GM12878 (cell line): Measurements from ENCODE around the gene P3H1. TPM values are rescaled to one million over a fixed set of nuclear protein-coding genes. Genes with fewer than 3 reads are reported as not detected.

Source experiments
- ATAC-seq: fragments of 200-7000 bp; cut with Tn5 transposase; 3 replicates; pipeline ENCODE4 v1.9.1; 2020; ENCODE audit warnings: mild to moderate bottlenecking, moderate library complexity
- BruUV-seq: library from RNA; stranded (reverse); fragments of 400-500 nt; replicated peaks from 2 replicates; lab custom pipeline; 2021; lab: Mats Ljungman, UMichigan
- CTCF ChIA-PET: fragments of 300-600 bp; sonication (Branson Sonifier 250); formaldehyde crosslinking; extraction: SDS; loops from one replicate; lab custom pipeline; 2021; ENCODE audit warnings: inconsistent platforms; lab: Yijun Ruan, JAX
- POLR2A ChIA-PET: fragments of 350-600 bp; formaldehyde crosslinking; extraction: SDS; loops from one replicate; lab custom pipeline; 2021; ENCODE audit warnings: inconsistent platforms; lab: Charles Lee
- RAD21 ChIA-PET: fragments of 300-600 bp; sonication (Branson Sonifier 250); formaldehyde crosslinking; loops from one replicate; lab custom pipeline; 2023; ENCODE audit warnings: antibody characterized with exemption; ENCODE audit not compliant: unreplicated experiment; lab: Charles Lee
- SMC1A ChIA-PET: fragments of 300-600 bp; sonication (Branson Sonifier 250); formaldehyde crosslinking; loops from one replicate; lab custom pipeline; 2023; ENCODE audit not compliant: unreplicated experiment, uncharacterized antibody; lab: Charles Lee
- DNase-seq: peaks from one replicate; pipeline ENCODE4 v3.0.0-alpha.2; 2011; ENCODE audit warnings: low read depth, low spot score
- FAIRE-seq: peaks from 3 replicates; lab custom pipeline; 2011; peaks lifted over from hg19 to GRCh38; lab: Jason Lieb, UNC
- H2AFZ ChIP-seq: 2 replicates; pipeline ENCODE4 v1.6.0; 2011; ENCODE audit warnings: low read depth, low read length, control low read depth; ENCODE audit not compliant: control insufficient read depth
- H3K27ac ChIP-seq: 2 replicates; pipeline ENCODE4 v1.5.1; 2011; ENCODE audit warnings: control low read depth; ENCODE audit not compliant: control insufficient read depth, insufficient read depth
- H3K27me3 ChIP-seq, 2 experiments: replicated peaks in 1 of 2; 2 replicates each; pipeline versions ENCODE4 v1.6.0 to v1.6.1; 2011; ENCODE audit warnings: low read length in 1 of 2; ENCODE audit not compliant: control insufficient read depth in 2 of 2, insufficient read depth in 2 of 2
- H3K36me3 ChIP-seq, 2 experiments: 2 replicates each; pipeline ENCODE4 v1.5.1; 2011; ENCODE audit warnings: low read length in 1 of 2; ENCODE audit not compliant: control insufficient read depth in 2 of 2, insufficient read depth in 2 of 2
- H3K4me1 ChIP-seq: 2 replicates; pipeline ENCODE4 v1.6.1; 2011; ENCODE audit warnings: mild to moderate bottlenecking, low read length, moderate library complexity, mixed read lengths; ENCODE audit not compliant: control insufficient read depth, insufficient read depth
- H3K4me2 ChIP-seq: 2 replicates; pipeline ENCODE4 v1.6.0; 2011; ENCODE audit warnings: control low read depth; ENCODE audit not compliant: control insufficient read depth, insufficient read depth
- H3K4me3 ChIP-seq: fragments of 200-600 bp; sonication (generic); 2 replicates; pipeline ENCODE4 v1.5.1; 2016
- H3K79me2 ChIP-seq: 2 replicates; pipeline ENCODE4 v1.6.0; 2011; ENCODE audit warnings: low read length; ENCODE audit not compliant: control insufficient read depth, insufficient read depth
- H3K9ac ChIP-seq: 2 replicates; pipeline ENCODE4 v1.8.0; 2011; ENCODE audit warnings: low read length, control low read depth, mixed read lengths; ENCODE audit not compliant: control insufficient read depth, insufficient read depth
- H3K9me3 ChIP-seq: replicated peaks from 3 replicates; pipeline ENCODE4 v1.5.1; 2011; ENCODE audit warnings: mild to moderate bottlenecking, low read length; ENCODE audit not compliant: control insufficient read depth, insufficient read depth
- H4K20me1 ChIP-seq: 2 replicates; pipeline ENCODE4 v1.6.0; 2011; ENCODE audit not compliant: control insufficient read depth, insufficient read depth
- IKZF2 ChIP-seq, 2 experiments: fragments of 450-650 bp; IDR thresholded peaks; 2 replicates each; pipeline ENCODE4 v1.6.1; 2017; ENCODE audit warnings: mild to moderate bottlenecking in 2 of 2, moderate library complexity in 2 of 2
- RAD51 ChIP-seq: fragments of 450-650 bp; IDR thresholded peaks from 2 replicates; pipeline ENCODE4 v1.6.1; 2016; ENCODE audit warnings: moderate library complexity, mild to moderate bottlenecking, inconsistent platforms
- WGBS: methylation state at CpG from one replicate; pipeline ENCODE4 v1.1.6; 2016; ENCODE audit warnings: low lambda C conversion rate; ENCODE audit not compliant: insufficient replicate concordance, insufficient coverage; ENCODE audit errors: missing lambda C conversion rate; 5-methylcytosine and 5-hydroxymethylcytosine counted together
- in situ Hi-C: fragments of 300-500 bp; cut with MboI; formaldehyde crosslinking; loops from 9 replicates; pipeline ENCODE4 v1.14.3; 2018; ENCODE audit warnings: mixed read lengths
- intact Hi-C: fragments of 100-400 bp; cut with micrococcal nuclease; formaldehyde crosslinking; loops from one replicate; pipeline ENCODE4 v1.14.2; 2022; ENCODE audit not compliant: unreplicated experiment
- polyA plus RNA-seq, 11 experiments: library from polyadenylated mRNA; depleted of rRNA in 4 of 11; unstranded in 6 of 11; stranded (reverse) in 5 of 11; fragments of >200 nt; fragmentation: Nextera tagmentation in 4 of 11; fragmentation: Illumina TruSeq in 1 of 11; extraction: Ambion mirVana in 4 of 11; extraction: Trizol in 1 of 11; gene quantifications; 1 replicate in 1 of 11; 2 replicates in 10 of 11; pipeline versions ENCODE4 v1.2.1 to v1.2.3, GENCODE V29; 2011 to 2016; ENCODE audit warnings: inconsistent platforms in 2 of 11, missing spikeins in 2 of 11, low read depth in 1 of 11
- total RNA-seq, 4 experiments: library from RNA; depleted of rRNA in 3 of 4; stranded (reverse); fragments of >200 nt in 3 of 4; fragmentation: Illumina TruSeq in 1 of 4; extraction: Trizol in 1 of 4; gene quantifications; 2 replicates each; pipeline versions ENCODE4 v1.2.1 to v1.2.3, GENCODE V29; 2013 to 2021
- TF ChIP-seq, protein P1 (sequence below): IDR thresholded peaks from 2 replicates; pipeline ENCODE4 v1.6.1; 2012; ENCODE audit warnings: improper control_type of control experiment, low read depth, low read length; ENCODE audit not compliant: insufficient replicate concordance
- TF ChIP-seq, protein P2 (sequence below): fragments of 450-650 bp; conservative IDR thresholded peaks from 2 replicates; pipeline ENCODE4 v1.6.1; 2017; ENCODE audit warnings: mild to moderate bottlenecking, moderate library complexity

P3H1 gene
- total and polyA plus RNA-seq, 10 of the 15 experiments (the other 5 are each of a cell fraction or from before 2014, with no cell fraction given), result 0.72 to 42.4 (median 26.0) TPM

DNA sequence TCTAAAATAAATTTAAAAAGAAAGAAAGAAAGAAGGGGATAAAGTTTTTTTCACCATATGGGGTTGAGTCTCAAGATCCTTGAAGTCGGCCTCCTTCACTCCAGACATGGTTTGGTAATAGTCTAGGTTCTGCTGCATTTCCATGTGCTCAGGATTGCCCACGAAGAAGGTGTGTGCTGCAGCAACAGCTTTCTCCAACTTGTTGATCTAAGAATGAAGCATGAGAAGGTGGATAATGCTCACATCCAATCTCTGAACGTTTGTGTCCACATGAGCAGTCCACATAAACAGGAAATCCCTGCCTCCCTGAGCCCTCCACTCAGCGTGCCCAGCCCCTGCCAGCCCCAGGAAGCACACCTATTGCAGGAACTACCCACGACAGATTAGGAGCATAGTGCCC, 4.6 kb downstream of the P3H1 start:
- Histone ChIP-seq H3K4me1 (no peaks in the 10 kb centered on the region; the same call in 1 of the 2 replicates), H3K36me3 (peaks cover 3 to 4% of the 10 kb centered on the region in 2 experiments; a peak in 3 of 4 replicates), H3K27ac (peak overlapping the region; percentile 4; the same call in 1 of the 2 replicates)
- POLR2A ChIA-PET, result interaction anchor here (0.9 kb wide), 1 partner anchor 70 kb away, joined by 3 read pairs; no protein-coding TSS in a partner anchor
- intact Hi-C loops, result no loop called here
- peak; percentile 13 for FAIRE-seq
- no TSS peak for BruUV-seq
- CTCF ChIA-PET, result interaction anchor here (0.5 to 2.0 kb wide), 6 partner anchors 10 to 311 kb away, joined by 3 to 9 read pairs (median 4); no protein-coding TSS in a partner anchor
- TF ChIP-seq IKZF2 (IDR thresholded peaks at IDR 0.05) (no peak), RAD51 (no peak)
- TF ChIP-seq, protein P1, sequence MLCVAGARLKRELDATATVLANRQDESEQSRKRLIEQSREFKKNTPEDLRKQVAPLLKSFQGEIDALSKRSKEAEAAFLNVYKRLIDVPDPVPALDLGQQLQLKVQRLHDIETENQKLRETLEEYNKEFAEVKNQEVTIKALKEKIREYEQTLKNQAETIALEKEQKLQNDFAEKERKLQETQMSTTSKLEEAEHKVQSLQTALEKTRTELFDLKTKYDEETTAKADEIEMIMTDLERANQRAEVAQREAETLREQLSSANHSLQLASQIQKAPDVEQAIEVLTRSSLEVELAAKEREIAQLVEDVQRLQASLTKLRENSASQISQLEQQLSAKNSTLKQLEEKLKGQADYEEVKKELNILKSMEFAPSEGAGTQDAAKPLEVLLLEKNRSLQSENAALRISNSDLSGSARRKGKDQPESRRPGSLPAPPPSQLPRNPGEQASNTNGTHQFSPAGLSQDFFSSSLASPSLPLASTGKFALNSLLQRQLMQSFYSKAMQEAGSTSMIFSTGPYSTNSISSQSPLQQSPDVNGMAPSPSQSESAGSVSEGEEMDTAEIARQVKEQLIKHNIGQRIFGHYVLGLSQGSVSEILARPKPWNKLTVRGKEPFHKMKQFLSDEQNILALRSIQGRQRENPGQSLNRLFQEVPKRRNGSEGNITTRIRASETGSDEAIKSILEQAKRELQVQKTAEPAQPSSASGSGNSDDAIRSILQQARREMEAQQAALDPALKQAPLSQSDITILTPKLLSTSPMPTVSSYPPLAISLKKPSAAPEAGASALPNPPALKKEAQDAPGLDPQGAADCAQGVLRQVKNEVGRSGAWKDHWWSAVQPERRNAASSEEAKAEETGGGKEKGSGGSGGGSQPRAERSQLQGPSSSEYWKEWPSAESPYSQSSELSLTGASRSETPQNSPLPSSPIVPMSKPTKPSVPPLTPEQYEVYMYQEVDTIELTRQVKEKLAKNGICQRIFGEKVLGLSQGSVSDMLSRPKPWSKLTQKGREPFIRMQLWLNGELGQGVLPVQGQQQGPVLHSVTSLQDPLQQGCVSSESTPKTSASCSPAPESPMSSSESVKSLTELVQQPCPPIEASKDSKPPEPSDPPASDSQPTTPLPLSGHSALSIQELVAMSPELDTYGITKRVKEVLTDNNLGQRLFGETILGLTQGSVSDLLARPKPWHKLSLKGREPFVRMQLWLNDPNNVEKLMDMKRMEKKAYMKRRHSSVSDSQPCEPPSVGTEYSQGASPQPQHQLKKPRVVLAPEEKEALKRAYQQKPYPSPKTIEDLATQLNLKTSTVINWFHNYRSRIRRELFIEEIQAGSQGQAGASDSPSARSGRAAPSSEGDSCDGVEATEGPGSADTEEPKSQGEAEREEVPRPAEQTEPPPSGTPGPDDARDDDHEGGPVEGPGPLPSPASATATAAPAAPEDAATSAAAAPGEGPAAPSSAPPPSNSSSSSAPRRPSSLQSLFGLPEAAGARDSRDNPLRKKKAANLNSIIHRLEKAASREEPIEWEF, result no peak
- TF ChIP-seq, protein P2, sequence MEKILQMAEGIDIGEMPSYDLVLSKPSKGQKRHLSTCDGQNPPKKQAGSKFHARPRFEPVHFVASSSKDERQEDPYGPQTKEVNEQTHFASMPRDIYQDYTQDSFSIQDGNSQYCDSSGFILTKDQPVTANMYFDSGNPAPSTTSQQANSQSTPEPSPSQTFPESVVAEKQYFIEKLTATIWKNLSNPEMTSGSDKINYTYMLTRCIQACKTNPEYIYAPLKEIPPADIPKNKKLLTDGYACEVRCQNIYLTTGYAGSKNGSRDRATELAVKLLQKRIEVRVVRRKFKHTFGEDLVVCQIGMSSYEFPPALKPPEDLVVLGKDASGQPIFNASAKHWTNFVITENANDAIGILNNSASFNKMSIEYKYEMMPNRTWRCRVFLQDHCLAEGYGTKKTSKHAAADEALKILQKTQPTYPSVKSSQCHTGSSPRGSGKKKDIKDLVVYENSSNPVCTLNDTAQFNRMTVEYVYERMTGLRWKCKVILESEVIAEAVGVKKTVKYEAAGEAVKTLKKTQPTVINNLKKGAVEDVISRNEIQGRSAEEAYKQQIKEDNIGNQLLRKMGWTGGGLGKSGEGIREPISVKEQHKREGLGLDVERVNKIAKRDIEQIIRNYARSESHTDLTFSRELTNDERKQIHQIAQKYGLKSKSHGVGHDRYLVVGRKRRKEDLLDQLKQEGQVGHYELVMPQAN, result no peak
- TF ChIP-seq, all 136 proteins: peak for 0
- in situ Hi-C loops, result no loop called here
- RAD21 ChIA-PET, result interaction anchor here (1.2 to 1.6 kb wide), 3 partner anchors 9 to 104 kb away, joined by 3 to 5 read pairs (median 4); partner anchors contain the start of gene ZNF691
- 57% methylated on average over 5 of the region's 5 CpGs for WGBS
- peaks cover 30% of the 10 kb centered on the region for H3K79me2 ChIP-seq
- no peaks in the 10 kb centered on the region for H3K27me3 ChIP-seq
- ATAC-seq (no peak), DNase-seq (no peak)
- no peaks in the 10 kb centered on the region for H4K20me1 ChIP-seq
- H2AFZ ChIP-seq, result no peak overlapping the region
- no peak overlapping the region for H3K4me2 ChIP-seq
- no peak overlapping the region for H3K9ac ChIP-seq
- SMC1A ChIA-PET, result interaction anchor here (1.0 to 1.7 kb wide), 3 partner anchors 9 to 424 kb away, joined by 4 to 5 read pairs (median 5); no protein-coding TSS in a partner anchor
- no peaks in the 10 kb centered on the region for H3K9me3 ChIP-seq
- H3K4me3 ChIP-seq, result no peak overlapping the region
